HEK293 (cell line): ENCODE results near the gene GLIS1.

ENCODE experiments used
- CTCF ChIA-PET: fragments of 350-600 bp; formaldehyde crosslinking; extraction: SDS; loops from one replicate; lab custom pipeline; 2021; ENCODE audit warnings: antibody characterized with exemption; lab: Yijun Ruan, JAX
- POLR2A ChIA-PET: fragments of 300-600 bp; formaldehyde crosslinking; extraction: SDS; loops from one replicate; lab custom pipeline; 2020; ENCODE audit warnings: antibody characterized with exemption, inconsistent platforms; lab: Yijun Ruan, JAX
- H3K27ac ChIP-seq: fragments of 200-500 bp; sonication (Bioruptor generic); 2 replicates; pipeline ENCODE4 v1.5.1; 2014; ENCODE audit warnings: low read depth, low read length, control low read depth, inconsistent platforms; ENCODE audit errors: extremely low read depth
- H3K36me3 ChIP-seq, 2 experiments: fragments of 200-500 bp in 1 of 2; sonication (Bioruptor generic) in 1 of 2; 1 replicate in 1 of 2; 2 replicates in 1 of 2; pipeline ENCODE4 v1.5.1; 2014 to 2017; ENCODE audit warnings: inconsistent platforms in 2 of 2, low read length in 2 of 2; ENCODE audit not compliant: control insufficient read depth in 2 of 2, insufficient read depth in 1 of 2
- H3K4me1 ChIP-seq: fragments of 200-500 bp; sonication (Bioruptor generic); 2 replicates; pipeline ENCODE4 v1.5.1; 2014; ENCODE audit warnings: mild to moderate bottlenecking, low read length, inconsistent platforms; ENCODE audit not compliant: control insufficient read depth, insufficient read depth
- H3K4me3 ChIP-seq: 2 replicates; pipeline ENCODE4 v1.5.1; 2011; ENCODE audit warnings: low read depth, mild to moderate bottlenecking, control low read depth, low read length, moderate library complexity
- H3K9me3 ChIP-seq: fragments of 200-500 bp; sonication (Bioruptor generic); 2 replicates; pipeline ENCODE4 v1.5.1; 2014; ENCODE audit warnings: low read depth, low read length, inconsistent platforms; ENCODE audit not compliant: control insufficient read depth, insufficient read depth
- BCL11A ChIP-seq: fragments of 450-650 bp; formaldehyde crosslinking; IDR thresholded peaks from 2 replicates; pipeline ENCODE4 v1.5.1; 2016; ENCODE audit warnings: low read depth, missing biosample characterization, missing genetic modification characterization
- GLIS1 ChIP-seq: fragments of 450-650 bp; formaldehyde crosslinking; IDR thresholded peaks from 2 replicates; pipeline ENCODE4 v1.5.1; 2016; ENCODE audit warnings: missing biosample characterization, missing genetic modification characterization
- ZBTB17 ChIP-seq: fragments of 450-650 bp; formaldehyde crosslinking; IDR thresholded peaks from 2 replicates; pipeline ENCODE4 v1.5.1; 2016; ENCODE audit warnings: missing biosample characterization, missing genetic modification characterization
- ZNF140 ChIP-seq: fragments of 450-650 bp; formaldehyde crosslinking; IDR thresholded peaks from 2 replicates; pipeline ENCODE4 v1.5.1; 2016; ENCODE audit warnings: missing biosample characterization, missing genetic modification characterization
- ZNF16 ChIP-seq: fragments of 450-650 bp; formaldehyde crosslinking; IDR thresholded peaks from 2 replicates; pipeline ENCODE4 v1.5.1; 2016; ENCODE audit warnings: low read depth, missing biosample characterization, missing genetic modification characterization
- ZNF211 ChIP-seq: fragments of 450-650 bp; formaldehyde crosslinking; IDR thresholded peaks from 2 replicates; pipeline ENCODE4 v1.5.1; 2016; ENCODE audit warnings: low read depth, missing biosample characterization, missing genetic modification characterization
- ZNF248 ChIP-seq: fragments of 450-650 bp; formaldehyde crosslinking; IDR thresholded peaks from 2 replicates; pipeline ENCODE4 v1.5.1; 2017; ENCODE audit warnings: missing biosample characterization, missing genetic modification characterization
- ZNF335 ChIP-seq: fragments of 450-650 bp; formaldehyde crosslinking; conservative IDR thresholded peaks from 2 replicates; pipeline ENCODE4 v1.5.1; 2016; ENCODE audit warnings: missing biosample characterization, missing genetic modification characterization
- ZNF341 ChIP-seq: fragments of 450-650 bp; formaldehyde crosslinking; IDR thresholded peaks from 2 replicates; pipeline ENCODE4; 2016; ENCODE audit warnings: low read depth, missing biosample characterization, missing genetic modification characterization
- ZNF433 ChIP-seq: fragments of 450-650 bp; formaldehyde crosslinking; IDR thresholded peaks from 2 replicates; pipeline ENCODE4 v1.5.1; 2016; ENCODE audit warnings: missing biosample characterization, missing genetic modification characterization, low read depth
- ZNF473 ChIP-seq: fragments of 450-650 bp; formaldehyde crosslinking; IDR thresholded peaks from 2 replicates; pipeline ENCODE4 v1.5.1; 2017; ENCODE audit warnings: missing biosample characterization, missing genetic modification characterization
- ZNF521 ChIP-seq: fragments of 450-650 bp; formaldehyde crosslinking; IDR thresholded peaks from 2 replicates; pipeline ENCODE4 v1.5.1; 2017; ENCODE audit warnings: missing biosample characterization, mild to moderate bottlenecking, missing genetic modification characterization
- ZNF544 ChIP-seq: fragments of 450-650 bp; formaldehyde crosslinking; IDR thresholded peaks from 2 replicates; pipeline ENCODE4 v1.5.0; 2017; ENCODE audit warnings: missing biosample characterization, missing genetic modification characterization
- ZNF561 ChIP-seq: fragments of 450-650 bp; IDR thresholded peaks from 2 replicates; pipeline ENCODE4 v1.5.1; 2018; ENCODE audit warnings: missing biosample characterization, missing genetic modification characterization, borderline replicate concordance
- ZNF585B ChIP-seq: fragments of 450-650 bp; formaldehyde crosslinking; IDR thresholded peaks from 2 replicates; pipeline ENCODE4 v1.5.1; 2016; ENCODE audit warnings: missing biosample characterization, missing genetic modification characterization
- ZNF600 ChIP-seq: fragments of 450-650 bp; formaldehyde crosslinking; IDR thresholded peaks from 2 replicates; pipeline ENCODE4 v1.5.1; 2016; ENCODE audit warnings: missing biosample characterization, missing genetic modification characterization
- ZNF707 ChIP-seq: fragments of 450-650 bp; formaldehyde crosslinking; IDR thresholded peaks from 2 replicates; pipeline ENCODE4 v1.5.1; 2016; ENCODE audit warnings: missing biosample characterization, missing genetic modification characterization
- ZNF747 ChIP-seq: fragments of 450-650 bp; formaldehyde crosslinking; IDR thresholded peaks from 2 replicates; pipeline ENCODE4 v1.5.1; 2016; ENCODE audit warnings: missing biosample characterization, missing genetic modification characterization
- TF ChIP-seq, protein P1 (sequence below): fragments of 450-650 bp; formaldehyde crosslinking; IDR thresholded peaks from 2 replicates; pipeline ENCODE4 v1.5.1; 2016; ENCODE audit warnings: missing biosample characterization, missing genetic modification characterization
- TF ChIP-seq, protein P2 (sequence below): fragments of 450-650 bp; formaldehyde crosslinking; IDR thresholded peaks from 2 replicates; pipeline ENCODE4 v1.5.1; 2016; ENCODE audit warnings: missing biosample characterization, missing genetic modification characterization
- TF ChIP-seq, protein P3 (sequence below): IDR thresholded peaks from 2 replicates; pipeline ENCODE4 v1.6.1; 2011; ENCODE audit warnings: mild to moderate bottlenecking, low read depth, low read length, borderline replicate concordance
- TF ChIP-seq, protein P4 (sequence below): fragments of 450-650 bp; IDR thresholded peaks from 2 replicates; pipeline ENCODE4 v1.5.1; 2018; ENCODE audit warnings: missing biosample characterization, mild to moderate bottlenecking, missing genetic modification characterization
- TF ChIP-seq, protein P5 (sequence below): fragments of 450-650 bp; formaldehyde crosslinking; conservative IDR thresholded peaks from 2 replicates; pipeline ENCODE4 v1.5.1; 2016; ENCODE audit warnings: low read depth, missing biosample characterization, missing genetic modification characterization

GLIS1 gene

DNA sequence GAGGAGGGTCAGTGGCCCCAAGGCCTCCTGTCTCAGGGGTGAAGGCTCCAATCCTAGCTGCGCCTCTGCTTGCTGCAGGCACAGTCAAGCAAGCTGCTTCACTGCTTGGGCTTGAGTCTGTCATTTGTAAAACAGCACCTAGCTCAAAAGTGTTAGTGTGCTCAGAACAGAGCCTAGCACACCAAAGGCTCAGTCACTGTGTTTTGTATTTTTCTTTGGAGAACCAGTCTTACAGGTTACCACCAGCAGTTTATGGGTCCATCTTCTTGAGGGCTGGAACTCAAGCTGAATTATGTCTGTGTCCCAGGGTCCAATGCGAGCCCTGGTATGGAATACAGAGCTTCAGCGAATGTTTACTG is 166.2 kb downstream of the GLIS1 start:
- H3K27ac ChIP-seq, result no peak overlapping the region
- CTCF ChIA-PET, result interaction anchor here (0.6 to 1.9 kb wide), 3 partner anchors 9 to 103 kb away, joined by 4 to 7 read pairs (median 6); no protein-coding TSS in a partner anchor
- TF ChIP-seq, protein P1, sequence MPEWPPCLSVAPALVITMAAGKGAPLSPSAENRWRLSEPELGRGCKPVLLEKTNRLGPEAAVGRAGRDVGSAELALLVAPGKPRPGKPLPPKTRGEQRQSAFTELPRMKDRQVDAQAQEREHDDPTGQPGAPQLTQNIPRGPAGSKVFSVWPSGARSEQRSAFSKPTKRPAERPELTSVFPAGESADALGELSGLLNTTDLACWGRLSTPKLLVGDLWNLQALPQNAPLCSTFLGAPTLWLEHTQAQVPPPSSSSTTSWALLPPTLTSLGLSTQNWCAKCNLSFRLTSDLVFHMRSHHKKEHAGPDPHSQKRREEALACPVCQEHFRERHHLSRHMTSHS, result no peak
- peak; percentile 26; the same call in 1 of the 2 replicates for TF ChIP-seq ZNF600
- H3K4me1 ChIP-seq, result no peaks in the 10 kb centered on the region; the same call in 1 of the 2 replicates
- H3K4me3 ChIP-seq, result no peak overlapping the region
- POLR2A ChIA-PET, result no interaction called here
- H3K36me3 ChIP-seq, result no peaks in the 10 kb centered on the region
- H3K9me3 ChIP-seq, result no peaks in the 10 kb centered on the region

DNA sequence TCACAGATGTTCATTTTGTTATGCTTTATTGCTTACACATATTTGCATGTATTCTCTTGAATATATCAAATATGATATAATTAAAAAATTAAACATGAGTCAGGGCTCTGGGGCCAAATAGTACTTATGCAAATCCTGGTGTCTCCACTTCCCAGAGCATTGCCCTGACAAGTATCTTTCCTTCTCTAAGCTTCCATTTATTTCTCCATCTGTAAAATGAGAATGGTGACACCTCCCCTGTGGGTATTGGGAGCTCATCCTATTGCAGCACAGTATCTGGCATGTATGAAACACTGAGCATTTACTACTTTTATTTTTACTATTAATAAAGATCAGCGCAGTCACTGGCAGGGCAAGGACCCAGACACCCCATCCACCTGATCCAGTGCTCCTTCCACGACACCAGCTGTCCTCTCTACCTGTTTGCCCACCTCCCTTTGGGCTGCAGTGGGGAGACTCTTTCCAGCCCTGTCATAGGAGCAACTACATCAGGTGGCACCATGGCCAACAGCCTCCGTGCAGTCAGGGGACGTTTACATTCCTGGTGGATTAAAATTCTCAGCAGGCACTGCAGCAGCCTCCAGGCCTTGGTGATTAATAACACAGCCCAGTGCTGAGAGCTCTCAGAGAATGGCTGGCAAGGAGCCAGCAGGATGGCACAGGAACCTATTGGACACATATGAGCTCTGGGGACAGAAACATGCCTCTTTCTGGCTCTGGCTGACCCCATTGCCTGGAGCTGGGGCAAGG is 166.7 kb downstream of the GLIS1 start:
- no peaks in the 10 kb centered on the region; the same call in 1 of the 2 replicates for H3K4me1 ChIP-seq
- no peaks in the 10 kb centered on the region for H3K9me3 ChIP-seq
- ChIA-PET POLR2A (no interaction called here), CTCF (interaction anchor here (0.6 to 1.9 kb wide), 3 partner anchors 9 to 103 kb away, joined by 4 to 7 read pairs (median 6); no protein-coding TSS in a partner anchor)
- H3K4me3 ChIP-seq, result no peak overlapping the region
- H3K36me3 ChIP-seq, result no peaks in the 10 kb centered on the region
- no peak overlapping the region for H3K27ac ChIP-seq
- TF ChIP-seq BCL11A (tag by site-specific recombination) (no peak), ZNF521 (tag by site-specific recombination) (no peak), ZNF335 (tag by site-specific recombination) (peak; percentile 85), ZNF747 (no peak), ZNF433 (no peak), ZNF561 (0 out of 2 replicates have a peak, but pooled peaks have one; percentile 41), ZNF544 (peak; percentile 78; the same call in 1 of the 2 replicates), ZNF585B (no peak), ZNF341 (tag by site-specific recombination) (peak; percentile 67), ZNF707 (tag by site-specific recombination) (no peak), ZNF211 (tag by site-specific recombination) (no peak), ZNF140 (tag by site-specific recombination) (no peak), ZBTB17 (tag by site-specific recombination) (peak; percentile 53), ZNF473 (tag by site-specific recombination) (no peak), GLIS1 (tag by site-specific recombination) (peak; percentile 60), ZNF248 (tag by site-specific recombination) (no peak), ZNF16 (tag by site-specific recombination) (no peak)
- TF ChIP-seq, protein P2, sequence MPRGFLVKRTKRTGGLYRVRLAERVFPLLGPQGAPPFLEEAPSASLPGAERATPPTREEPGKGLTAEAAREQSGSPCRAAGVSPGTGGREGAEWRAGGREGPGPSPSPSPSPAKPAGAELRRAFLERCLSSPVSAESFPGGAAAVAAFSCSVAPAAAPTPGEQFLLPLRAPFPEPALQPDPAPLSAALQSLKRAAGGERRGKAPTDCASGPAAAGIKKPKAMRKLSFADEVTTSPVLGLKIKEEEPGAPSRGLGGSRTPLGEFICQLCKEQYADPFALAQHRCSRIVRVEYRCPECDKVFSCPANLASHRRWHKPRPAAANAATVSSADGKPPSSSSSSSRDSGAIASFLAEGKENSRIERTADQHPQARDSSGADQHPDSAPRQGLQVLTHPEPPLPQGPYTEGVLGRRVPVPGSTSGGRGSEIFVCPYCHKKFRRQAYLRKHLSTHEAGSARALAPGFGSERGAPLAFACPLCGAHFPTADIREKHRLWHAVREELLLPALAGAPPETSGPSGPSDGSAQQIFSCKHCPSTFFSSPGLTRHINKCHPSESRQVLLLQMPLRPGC (tag by site-specific recombination), result no peak
- TF ChIP-seq, protein P3, sequence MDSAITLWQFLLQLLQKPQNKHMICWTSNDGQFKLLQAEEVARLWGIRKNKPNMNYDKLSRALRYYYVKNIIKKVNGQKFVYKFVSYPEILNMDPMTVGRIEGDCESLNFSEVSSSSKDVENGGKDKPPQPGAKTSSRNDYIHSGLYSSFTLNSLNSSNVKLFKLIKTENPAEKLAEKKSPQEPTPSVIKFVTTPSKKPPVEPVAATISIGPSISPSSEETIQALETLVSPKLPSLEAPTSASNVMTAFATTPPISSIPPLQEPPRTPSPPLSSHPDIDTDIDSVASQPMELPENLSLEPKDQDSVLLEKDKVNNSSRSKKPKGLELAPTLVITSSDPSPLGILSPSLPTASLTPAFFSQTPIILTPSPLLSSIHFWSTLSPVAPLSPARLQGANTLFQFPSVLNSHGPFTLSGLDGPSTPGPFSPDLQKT, result no peak
- TF ChIP-seq, protein P1, result no peak
- TF ChIP-seq, protein P4, sequence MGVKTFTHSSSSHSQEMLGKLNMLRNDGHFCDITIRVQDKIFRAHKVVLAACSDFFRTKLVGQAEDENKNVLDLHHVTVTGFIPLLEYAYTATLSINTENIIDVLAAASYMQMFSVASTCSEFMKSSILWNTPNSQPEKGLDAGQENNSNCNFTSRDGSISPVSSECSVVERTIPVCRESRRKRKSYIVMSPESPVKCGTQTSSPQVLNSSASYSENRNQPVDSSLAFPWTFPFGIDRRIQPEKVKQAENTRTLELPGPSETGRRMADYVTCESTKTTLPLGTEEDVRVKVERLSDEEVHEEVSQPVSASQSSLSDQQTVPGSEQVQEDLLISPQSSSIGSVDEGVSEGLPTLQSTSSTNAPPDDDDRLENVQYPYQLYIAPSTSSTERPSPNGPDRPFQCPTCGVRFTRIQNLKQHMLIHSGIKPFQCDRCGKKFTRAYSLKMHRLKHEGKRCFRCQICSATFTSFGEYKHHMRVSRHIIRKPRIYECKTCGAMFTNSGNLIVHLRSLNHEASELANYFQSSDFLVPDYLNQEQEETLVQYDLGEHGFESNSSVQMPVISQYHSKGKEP (tag by site-specific recombination), result peak; percentile 71; the same call in 1 of the 2 replicates
- TF ChIP-seq, protein P5, sequence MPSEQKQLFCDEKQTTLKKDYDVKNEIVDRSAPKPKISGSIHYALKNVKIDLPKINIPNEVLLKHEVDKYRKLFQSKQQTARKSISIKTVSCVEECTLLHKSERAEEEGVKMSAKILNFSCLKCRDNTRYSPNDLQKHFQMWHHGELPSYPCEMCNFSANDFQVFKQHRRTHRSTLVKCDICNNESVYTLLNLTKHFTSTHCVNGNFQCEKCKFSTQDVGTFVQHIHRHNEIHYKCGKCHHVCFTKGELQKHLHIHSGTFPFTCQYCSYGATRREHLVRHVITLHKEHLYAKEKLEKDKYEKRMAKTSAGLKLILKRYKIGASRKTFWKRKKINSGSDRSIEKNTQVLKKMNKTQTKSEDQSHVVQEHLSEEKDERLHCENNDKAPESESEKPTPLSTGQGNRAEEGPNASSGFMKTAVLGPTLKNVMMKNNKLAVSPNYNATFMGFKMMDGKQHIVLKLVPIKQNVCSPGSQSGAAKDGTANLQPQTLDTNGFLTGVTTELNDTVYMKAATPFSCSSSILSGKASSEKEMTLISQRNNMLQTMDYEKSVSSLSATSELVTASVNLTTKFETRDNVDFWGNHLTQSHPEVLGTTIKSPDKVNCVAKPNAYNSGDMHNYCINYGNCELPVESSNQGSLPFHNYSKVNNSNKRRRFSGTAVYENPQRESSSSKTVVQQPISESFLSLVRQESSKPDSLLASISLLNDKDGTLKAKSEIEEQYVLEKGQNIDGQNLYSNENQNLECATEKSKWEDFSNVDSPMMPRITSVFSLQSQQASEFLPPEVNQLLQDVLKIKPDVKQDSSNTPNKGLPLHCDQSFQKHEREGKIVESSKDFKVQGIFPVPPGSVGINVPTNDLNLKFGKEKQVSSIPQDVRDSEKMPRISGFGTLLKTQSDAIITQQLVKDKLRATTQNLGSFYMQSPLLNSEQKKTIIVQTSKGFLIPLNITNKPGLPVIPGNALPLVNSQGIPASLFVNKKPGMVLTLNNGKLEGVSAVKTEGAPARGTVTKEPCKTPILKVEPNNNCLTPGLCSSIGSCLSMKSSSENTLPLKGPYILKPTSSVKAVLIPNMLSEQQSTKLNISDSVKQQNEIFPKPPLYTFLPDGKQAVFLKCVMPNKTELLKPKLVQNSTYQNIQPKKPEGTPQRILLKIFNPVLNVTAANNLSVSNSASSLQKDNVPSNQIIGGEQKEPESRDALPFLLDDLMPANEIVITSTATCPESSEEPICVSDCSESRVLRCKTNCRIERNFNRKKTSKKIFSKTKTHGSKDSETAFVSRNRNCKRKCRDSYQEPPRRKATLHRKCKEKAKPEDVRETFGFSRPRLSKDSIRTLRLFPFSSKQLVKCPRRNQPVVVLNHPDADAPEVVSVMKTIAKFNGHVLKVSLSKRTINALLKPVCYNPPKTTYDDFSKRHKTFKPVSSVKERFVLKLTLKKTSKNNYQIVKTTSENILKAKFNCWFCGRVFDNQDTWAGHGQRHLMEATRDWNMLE (tag by site-specific recombination), result no peak
